GM04504 (cell line): ENCODE data around the gene RASA4.
"Not testable (repeated sequence)": the region's sequence is repeated elsewhere in the genome, so short reads cannot be mapped to it uniquely, and the experiment has no call there.

ENCODE experiments used
- DNase-seq: peaks from one replicate; pipeline ENCODE4 v3.0.0-alpha.2; 2012; ENCODE audit warnings: low read depth

Gene RASA4

GRCh38 chr7:102616507-102617125 is at the start of gene RASA4:
TSS of gene RASA4 (minus strand) at chr7:102616756. CDS start at chr7:102616689, 67 bp downstream.
- not testable (repeated sequence) for DNase-seq

- not testable (repeated sequence) for DNase-seq
Observed at GRCh38 chr7:102664765-102665164, 48.2 kb upstream of the RASA4 start.

- not testable (repeated sequence) for DNase-seq
Observed at GRCh38 chr7:102649924-102650323, 33.4 kb upstream of the RASA4 start, which contains the start of gene SPDYE2B. TSS of gene SPDYE2B (plus strand) at chr7:102650319. CDS start at chr7:102652349, 2,030 bp downstream.

- not testable (repeated sequence) for DNase-seq
Observed at GRCh38 chr7:102647813-102648212, 31.3 kb upstream of the RASA4 start.

GRCh38 chr7:102643404-102643803 is 26.8 kb upstream of the RASA4 start:
- not testable (repeated sequence) for DNase-seq

- not testable (repeated sequence) for DNase-seq
Observed at GRCh38 chr7:102642691-102643090, 26.1 kb upstream of the RASA4 start, which contains the start of gene UPK3BL1. TSS of gene UPK3BL1 (minus strand) at chr7:102642791. CDS start at chr7:102642741, 50 bp downstream.

GRCh38 chr7:102638848-102639247 is 22.3 kb upstream of the RASA4 start:
- not testable (repeated sequence) for DNase-seq

GRCh38 chr7:102636956-102637355 is 20.4 kb upstream of the RASA4 start:
- DNase-seq = not testable (repeated sequence)

GRCh38 chr7:102635354-102635753 is 18.8 kb upstream of the RASA4 start:
- not testable (repeated sequence) for DNase-seq

GRCh38 chr7:102634299-102634698 is 17.7 kb upstream of the RASA4 start:
- DNase-seq = not testable (repeated sequence)

GRCh38 chr7:102630622-102631021 is 14.1 kb upstream of the RASA4 start:
- DNase-seq = not testable (repeated sequence)

- DNase-seq = not testable (repeated sequence)
Observed at GRCh38 chr7:102627271-102627904, 10.8 kb upstream of the RASA4 start.

- not testable (repeated sequence) for DNase-seq
Observed at GRCh38 chr7:102618122-102618521, 1.6 kb upstream of the RASA4 start.

- not testable (repeated sequence) for DNase-seq
Observed at GRCh38 chr7:102615930-102616329, 626 bp downstream of the RASA4 start.

GRCh38 chr7:102614873-102615272 is 1.7 kb downstream of the RASA4 start:
- DNase-seq = not testable (repeated sequence)

- not testable (repeated sequence) for DNase-seq
Observed at GRCh38 chr7:102614346-102614697, 2.2 kb downstream of the RASA4 start.

GRCh38 chr7:102613575-102614345 is 2.8 kb downstream of the RASA4 start:
- DNase-seq = not testable (repeated sequence)

GRCh38 chr7:102611675-102612325 is 4.8 kb downstream of the RASA4 start:
- DNase-seq = not testable (repeated sequence)

- DNase-seq = not testable (repeated sequence)
Observed at GRCh38 chr7:102611013-102611674, 5.4 kb downstream of the RASA4 start.

- not testable (repeated sequence) for DNase-seq
Observed at GRCh38 chr7:102610441-102610840, 6.1 kb downstream of the RASA4 start.

- not testable (repeated sequence) for DNase-seq
Observed at GRCh38 chr7:102609734-102610133, 6.8 kb downstream of the RASA4 start.
